Measurements from ENCODE around the gene ZNF524.
A peak's percentile ranks its signal among the peaks of the same experiment; 100 is the strongest.
"Not testable (repeated sequence)": the region's sequence is repeated elsewhere in the genome, so short reads cannot be mapped to it uniquely, and the experiment has no call there.

The ZNF524 gene, protein sequence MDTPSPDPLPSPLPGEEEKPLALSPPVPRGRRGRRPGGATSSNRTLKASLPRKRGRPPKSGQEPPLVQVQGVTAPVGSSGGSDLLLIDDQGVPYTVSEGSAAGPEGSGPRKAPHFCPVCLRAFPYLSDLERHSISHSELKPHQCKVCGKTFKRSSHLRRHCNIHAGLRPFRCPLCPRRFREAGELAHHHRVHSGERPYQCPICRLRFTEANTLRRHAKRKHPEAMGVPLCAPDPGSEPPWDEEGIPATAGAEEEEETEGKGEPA

GRCh38 chr19:55599842-55600661, at the start of gene ZNF524:
ZNF524 (plus strand) TSS chr19:55600288; CDS start chr19:55602113, 1,825 bp downstream.
- peak; percentile 76 for DNase-seq

- DNase-seq, result no peak
Observed at GRCh38 chr19:55550321-55550650, 49.8 kb upstream of the ZNF524 start.

- DNase-seq, result no peak
Observed at GRCh38 chr19:55552206-55552605, 47.9 kb upstream of the ZNF524 start.

- DNase-seq, result no peak
Observed at GRCh38 chr19:55552620-55553019, 47.5 kb upstream of the ZNF524 start.

GRCh38 chr19:55553217-55554182, 46.6 kb upstream of the ZNF524 start:
- DNase-seq, result no peak

DNA sequence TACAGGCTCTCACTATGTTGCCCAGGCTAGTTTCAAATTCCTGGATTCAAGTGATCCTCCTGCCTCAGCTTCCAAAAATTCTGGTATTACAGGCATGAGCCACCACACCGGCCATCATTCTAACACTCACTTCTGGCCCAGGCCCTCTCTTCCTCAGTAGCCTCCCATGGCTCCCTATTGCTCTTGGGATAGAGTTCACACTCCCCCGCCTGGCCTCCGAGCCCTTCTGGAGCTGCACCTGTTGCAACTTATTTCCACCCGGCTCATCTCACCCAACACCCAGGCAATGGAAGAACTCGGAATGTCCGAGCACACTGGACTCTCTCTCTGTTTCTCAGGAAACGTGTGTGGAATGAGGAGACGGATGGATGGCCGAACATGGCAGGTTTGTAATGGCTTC, 45.8 kb upstream of the ZNF524 start:
- no peak for DNase-seq

GRCh38 chr19:55554741-55555152, 45.3 kb upstream of the ZNF524 start:
- DNase-seq, result no peak

DNA sequence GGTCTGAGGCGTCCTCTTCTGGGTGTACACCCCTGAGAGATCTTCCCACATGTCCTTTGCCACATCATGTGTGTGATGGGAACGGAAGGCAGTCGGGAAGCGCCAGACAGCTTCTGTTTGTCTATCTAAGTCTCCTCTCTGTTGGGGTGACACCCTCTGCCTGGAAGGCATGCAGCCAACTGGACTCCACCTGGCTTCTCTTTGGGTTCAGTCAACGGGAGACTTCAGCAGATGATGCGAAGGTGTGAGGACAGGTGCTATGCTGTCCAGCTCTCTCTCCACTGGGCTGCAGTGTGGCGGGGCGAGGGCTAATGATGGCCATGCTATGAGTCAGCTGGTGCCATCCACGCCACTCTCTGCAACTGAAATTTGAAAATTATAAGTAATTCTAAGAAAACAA, 40.4 kb upstream of the ZNF524 start:
- no peak for DNase-seq

- no peak for DNase-seq
Observed at GRCh38 chr19:55563261-55563690, 36.8 kb upstream of the ZNF524 start.

- no peak for DNase-seq
Observed at GRCh38 chr19:55566823-55567222, 33.3 kb upstream of the ZNF524 start.

GRCh38 chr19:55567708-55568328, 32.3 kb upstream of the ZNF524 start:
- no peak for DNase-seq

GRCh38 chr19:55569477-55569876, 30.6 kb upstream of the ZNF524 start:
- not testable (repeated sequence) for DNase-seq

DNA sequence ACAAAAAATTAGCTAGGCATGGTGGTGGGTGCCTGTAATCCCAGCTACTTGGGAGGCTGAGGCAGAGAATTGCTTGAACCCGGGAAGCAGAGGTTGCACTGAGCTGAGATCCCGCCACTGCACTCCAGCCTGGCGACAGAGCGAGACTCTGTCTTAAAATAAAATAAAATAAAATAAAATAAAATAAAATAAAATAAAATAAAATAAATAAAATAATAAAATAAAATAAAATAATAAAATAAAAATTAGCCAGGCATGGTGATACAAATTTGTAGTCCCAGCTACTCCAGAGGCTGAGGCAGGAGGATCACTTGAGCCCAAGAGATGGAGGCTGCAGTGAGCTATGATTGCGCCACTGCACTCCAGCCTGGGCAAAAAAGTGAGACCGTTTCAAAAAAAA, 26.2 kb upstream of the ZNF524 start:
- DNase-seq, result not testable (repeated sequence)

- DNase-seq, result no peak
Observed at GRCh38 chr19:55576746-55577145, 23.3 kb upstream of the ZNF524 start.

GRCh38 chr19:55578031-55578760, 21.9 kb upstream of the ZNF524 start:
- DNase-seq, result no peak

GRCh38 chr19:55578761-55579747, 21.0 kb upstream of the ZNF524 start:
- DNase-seq, result no peak

DNA sequence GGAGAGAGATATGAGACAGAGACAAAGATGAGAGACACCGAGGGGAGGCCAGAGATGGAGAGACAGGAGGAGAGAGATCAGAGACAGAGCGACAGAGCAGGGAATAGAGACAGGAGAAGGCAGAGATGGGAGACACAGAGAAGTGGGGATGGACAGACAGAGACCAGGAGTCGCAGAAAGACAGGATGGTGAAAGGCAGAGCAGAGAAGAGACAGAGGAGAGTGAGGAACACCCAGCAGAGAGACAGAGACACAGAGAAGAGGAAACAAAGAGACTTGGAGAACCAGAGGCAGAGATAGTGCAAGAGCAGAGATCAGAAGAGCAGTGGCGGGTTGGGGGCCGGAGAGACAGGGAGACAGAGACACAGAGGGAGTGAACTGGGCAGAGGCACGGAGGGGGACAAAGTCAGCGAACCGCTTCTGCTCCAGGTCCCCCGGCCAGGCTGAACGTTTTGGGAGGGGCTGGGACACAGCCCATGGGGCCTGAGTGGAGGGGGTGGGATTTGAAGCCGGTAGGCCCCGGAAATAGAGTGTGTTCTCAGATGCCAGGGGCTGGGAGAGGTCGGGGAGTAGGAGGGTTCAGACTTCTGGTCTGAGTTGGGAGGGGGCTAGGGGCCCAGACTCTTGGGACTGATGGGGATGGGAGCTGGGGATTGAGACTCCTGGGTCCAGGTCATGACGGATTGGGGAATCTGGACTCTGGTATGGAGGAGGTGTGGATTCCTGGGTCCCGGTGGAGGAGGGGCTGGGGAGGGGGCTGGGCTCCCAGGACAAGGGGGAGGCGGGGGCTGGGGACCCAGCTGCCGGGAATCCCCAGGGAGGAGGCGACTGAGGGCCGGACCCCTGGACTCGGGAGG, 20.1 kb upstream of the ZNF524 start:
- DNase-seq, result peak; percentile 49

- peak; percentile 85 for DNase-seq
Observed at GRCh38 chr19:55580628-55581144, 19.4 kb upstream of the ZNF524 start, which contains the start of gene ZNF579. ZNF579 (minus strand) TSS chr19:55580848; CDS start chr19:55579639, 1,209 bp downstream.

GRCh38 chr19:55581145-55581822, 18.8 kb upstream of the ZNF524 start:
- DNase-seq, result no peak

Measured in 8988T (cell line).